Body of pancreas (tissue), 4 donors: ENCODE results near the gene CRAMP1.

Source experiments
- POLR2A ChIP-seq, 3 donors: fragments of 450-650 bp; IDR thresholded peaks; one replicate each; pipeline ENCODE4 v1.6.1; 2016; ENCODE audit warnings: antibody characterized with exemption in 3 of 3, mild to moderate bottlenecking in 2 of 3
- TF ChIP-seq, protein P1 (sequence below), 7 experiments: fragments of 450-650 bp in 4 of 7; fragments of 200-600 bp in 3 of 7; sonication (generic) in 3 of 7; IDR thresholded peaks; one replicate each; pipeline ENCODE4 v1.5.1; 2016 to 2019; ENCODE audit warnings: antibody characterized with exemption in 7 of 7

- TF ChIP-seq, protein P1, sequence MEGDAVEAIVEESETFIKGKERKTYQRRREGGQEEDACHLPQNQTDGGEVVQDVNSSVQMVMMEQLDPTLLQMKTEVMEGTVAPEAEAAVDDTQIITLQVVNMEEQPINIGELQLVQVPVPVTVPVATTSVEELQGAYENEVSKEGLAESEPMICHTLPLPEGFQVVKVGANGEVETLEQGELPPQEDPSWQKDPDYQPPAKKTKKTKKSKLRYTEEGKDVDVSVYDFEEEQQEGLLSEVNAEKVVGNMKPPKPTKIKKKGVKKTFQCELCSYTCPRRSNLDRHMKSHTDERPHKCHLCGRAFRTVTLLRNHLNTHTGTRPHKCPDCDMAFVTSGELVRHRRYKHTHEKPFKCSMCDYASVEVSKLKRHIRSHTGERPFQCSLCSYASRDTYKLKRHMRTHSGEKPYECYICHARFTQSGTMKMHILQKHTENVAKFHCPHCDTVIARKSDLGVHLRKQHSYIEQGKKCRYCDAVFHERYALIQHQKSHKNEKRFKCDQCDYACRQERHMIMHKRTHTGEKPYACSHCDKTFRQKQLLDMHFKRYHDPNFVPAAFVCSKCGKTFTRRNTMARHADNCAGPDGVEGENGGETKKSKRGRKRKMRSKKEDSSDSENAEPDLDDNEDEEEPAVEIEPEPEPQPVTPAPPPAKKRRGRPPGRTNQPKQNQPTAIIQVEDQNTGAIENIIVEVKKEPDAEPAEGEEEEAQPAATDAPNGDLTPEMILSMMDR (IDR thresholded peaks at IDR 0.05), result no peak
- TF ChIP-seq POLR2A (IDR thresholded peaks at IDR 0.05), result no peak
Observed at GRCh38 chr16:1655909-1656807, 44.0 kb downstream of the CRAMP1 start.
